Smooth muscle cell of trachea (primary cell): ENCODE data around the gene PCDHGA2. TPM values are rescaled to one million over a fixed set of nuclear protein-coding genes. Genes with fewer than 3 reads are reported as not detected.

Source experiments
- total RNA-seq: library from RNA; depleted of rRNA; stranded (reverse); fragments of >200 nt; gene quantifications from 2 replicates; pipeline ENCODE4 v1.2.1, GENCODE V29; 2014

PCDHGA2 gene
- 3.3 and 6.6 TPM in 2 replicates for total RNA-seq

GRCh38 chr5:141338538-141339306, at the start of gene PCDHGA2:
TSS of gene PCDHGA2 (plus strand) at chr5:141338760.

DNA sequence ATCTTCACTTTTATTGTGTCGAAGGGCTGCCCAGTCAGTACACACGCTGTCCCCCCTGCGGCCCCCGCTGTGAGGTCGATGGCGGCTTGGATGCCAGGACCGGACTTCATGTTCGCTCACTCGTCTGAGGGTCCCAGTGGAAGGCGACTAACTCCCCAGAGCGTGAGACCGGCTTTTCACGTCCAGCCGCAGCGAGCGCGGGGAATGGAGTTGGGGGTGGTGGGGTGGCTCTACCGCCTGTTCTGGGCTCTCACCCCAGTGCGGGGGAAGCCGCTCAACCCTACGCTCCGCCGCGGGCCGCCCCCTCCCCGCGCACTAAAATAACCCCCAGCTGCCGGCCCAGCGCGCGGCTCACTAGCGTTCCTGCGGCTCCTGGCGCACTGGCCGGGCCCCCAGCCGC, 34.8 kb upstream of the PCDHGA2 start, which contains the start of gene SLC25A2:
TSS of gene SLC25A2 (minus strand) at position 294 of the 400 bp plus-strand sequence. CDS start at position 110, 184 bp downstream.

DNA sequence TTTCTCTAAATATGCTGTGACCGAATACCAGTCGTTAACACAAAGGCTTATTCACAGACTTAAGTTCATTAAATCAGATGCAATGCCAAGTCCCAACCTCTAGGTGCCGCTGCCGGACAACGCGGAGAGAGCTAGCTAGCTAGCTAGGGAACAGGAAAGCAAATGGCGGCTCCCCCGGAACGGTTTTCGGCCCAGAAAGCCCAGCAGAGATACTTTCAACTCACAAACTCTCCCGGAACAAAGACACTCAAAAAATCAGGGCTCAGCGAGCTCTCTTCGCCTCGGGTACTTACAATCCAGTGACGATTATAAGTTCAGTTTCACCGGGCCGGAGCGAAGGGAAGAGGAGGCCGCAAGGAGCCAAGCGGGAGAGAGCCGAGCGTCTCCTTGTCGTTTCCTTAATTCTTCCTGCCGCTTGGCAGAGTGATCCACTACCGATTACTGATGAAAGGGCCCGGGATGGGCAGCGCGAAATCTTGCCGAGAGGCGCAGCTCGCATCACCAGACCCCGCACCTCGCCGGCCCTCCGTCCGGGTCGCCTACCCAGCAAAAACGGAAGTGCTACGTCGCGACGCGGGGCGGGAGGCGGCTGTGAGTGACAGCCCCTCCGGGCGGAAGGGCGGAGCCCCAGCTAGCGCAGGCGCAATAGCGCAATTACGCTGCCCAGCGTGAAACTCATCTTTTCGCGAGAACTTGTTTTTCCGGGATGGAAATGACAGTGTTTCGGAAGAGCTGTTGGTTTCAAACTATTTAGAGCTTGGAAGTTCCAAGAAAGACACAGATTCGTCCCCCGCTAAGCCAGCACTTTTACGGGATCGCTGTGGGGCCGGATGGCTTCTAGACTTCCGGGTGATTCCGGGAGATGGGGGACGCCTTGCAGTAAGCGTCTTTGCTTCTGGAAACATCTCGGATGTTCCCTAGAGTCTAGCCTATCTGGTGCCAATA, 18.1 kb upstream of the PCDHGA2 start, which contains the start of gene TAF7:
TSS of gene TAF7 (minus strand) at position 560 of the 945 bp plus-strand sequence. CDS start 740 bp downstream, outside the sequence.

DNA sequence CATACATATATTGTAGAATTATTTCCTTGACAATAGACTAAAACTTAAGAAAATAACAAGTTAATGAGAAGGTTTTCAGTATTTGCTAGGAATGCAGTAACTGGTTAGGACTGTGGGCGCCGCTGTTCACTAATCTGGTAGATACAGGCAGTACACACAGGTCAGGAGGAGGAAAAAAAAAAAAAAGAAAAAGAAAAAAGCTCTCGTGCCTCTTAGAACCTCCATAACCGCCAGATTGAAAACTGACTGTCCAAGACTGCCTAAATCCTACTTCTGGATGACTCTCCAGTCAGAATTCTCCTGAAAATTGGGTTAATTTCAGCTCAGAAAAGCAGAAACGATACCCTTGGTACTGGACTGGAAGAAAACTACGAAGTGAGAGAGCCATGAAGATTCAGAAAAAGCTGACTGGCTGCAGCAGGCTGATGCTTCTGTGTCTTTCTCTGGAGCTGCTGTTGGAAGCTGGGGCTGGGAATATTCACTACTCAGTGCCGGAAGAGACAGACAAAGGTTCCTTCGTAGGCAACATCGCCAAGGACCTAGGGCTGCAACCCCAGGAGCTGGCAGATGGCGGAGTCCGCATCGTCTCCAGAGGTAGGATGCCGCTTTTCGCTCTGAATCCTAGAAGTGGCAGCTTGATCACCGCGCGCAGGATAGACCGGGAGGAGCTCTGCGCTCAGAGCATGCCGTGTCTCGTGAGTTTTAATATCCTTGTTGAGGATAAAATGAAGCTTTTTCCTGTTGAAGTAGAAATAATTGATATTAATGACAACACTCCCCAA, 8.1 kb upstream of the PCDHGA2 start, which contains the start of gene PCDHGA1:
TSS of gene PCDHGA1 (plus strand) at position 216 of the 782 bp plus-strand sequence.

GRCh38 chr5:141343242-141343952, 4.8 kb downstream of the PCDHGA2 start, which contains the start of gene PCDHGA3:
TSS of gene PCDHGA3 (plus strand) at chr5:141343829. CDS start at chr5:141344034, 205 bp downstream.

GRCh38 chr5:141349917-141350619, 11.5 kb downstream of the PCDHGA2 start, which contains the start of gene PCDHGB1:
TSS of gene PCDHGB1 (plus strand) at chr5:141350099. CDS start at chr5:141350261, 162 bp downstream.

GRCh38 chr5:141354900-141355469, 16.4 kb downstream of the PCDHGA2 start, which contains the start of gene PCDHGA4:
TSS of gene PCDHGA4 (plus strand) at chr5:141355021. CDS start at chr5:141355108, 87 bp downstream.

GRCh38 chr5:141359790-141360426, 21.3 kb downstream of the PCDHGA2 start, which contains the start of gene PCDHGB2:
TSS of gene PCDHGB2 (plus strand) at chr5:141359994. CDS start at chr5:141360136, 142 bp downstream.

DNA sequence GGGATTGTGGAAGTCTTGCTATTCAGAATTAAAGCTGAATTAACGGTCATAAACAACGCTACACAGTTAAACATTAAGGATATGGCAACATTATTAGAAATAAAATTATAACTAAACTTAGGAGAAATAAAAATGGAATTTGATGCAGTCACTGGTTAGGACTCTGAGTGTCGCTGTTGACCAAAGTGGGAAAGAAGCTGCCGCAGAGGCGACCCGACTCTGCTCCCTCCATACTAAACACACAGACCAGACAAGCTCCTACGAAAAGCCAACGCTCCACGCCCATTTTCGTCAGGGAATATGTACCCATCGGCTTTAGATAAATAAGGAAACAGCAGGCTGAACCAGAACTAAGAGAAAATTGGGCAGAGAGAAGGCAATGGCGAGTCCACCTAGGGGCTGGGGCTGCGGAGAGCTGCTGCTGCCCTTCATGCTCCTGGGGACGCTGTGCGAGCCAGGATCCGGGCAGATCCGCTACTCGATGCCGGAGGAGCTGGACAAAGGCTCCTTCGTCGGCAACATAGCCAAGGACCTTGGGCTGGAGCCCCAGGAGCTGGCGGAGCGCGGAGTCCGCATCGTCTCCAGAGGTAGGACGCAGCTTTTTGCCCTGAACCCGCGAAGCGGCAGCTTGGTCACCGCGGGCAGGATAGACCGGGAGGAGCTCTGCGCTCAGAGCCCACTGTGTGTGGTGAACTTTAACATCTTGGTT, 25.5 kb downstream of the PCDHGA2 start, which contains the start of gene PCDHGA5:
TSS of gene PCDHGA5 (plus strand) at position 211 of the 709 bp plus-strand sequence. CDS start at position 380, 169 bp downstream.

GRCh38 chr5:141369994-141370848, 31.7 kb downstream of the PCDHGA2 start, which contains the start of gene PCDHGB3:
TSS of gene PCDHGB3 (plus strand) at chr5:141370242. CDS start at chr5:141370395, 153 bp downstream.

DNA sequence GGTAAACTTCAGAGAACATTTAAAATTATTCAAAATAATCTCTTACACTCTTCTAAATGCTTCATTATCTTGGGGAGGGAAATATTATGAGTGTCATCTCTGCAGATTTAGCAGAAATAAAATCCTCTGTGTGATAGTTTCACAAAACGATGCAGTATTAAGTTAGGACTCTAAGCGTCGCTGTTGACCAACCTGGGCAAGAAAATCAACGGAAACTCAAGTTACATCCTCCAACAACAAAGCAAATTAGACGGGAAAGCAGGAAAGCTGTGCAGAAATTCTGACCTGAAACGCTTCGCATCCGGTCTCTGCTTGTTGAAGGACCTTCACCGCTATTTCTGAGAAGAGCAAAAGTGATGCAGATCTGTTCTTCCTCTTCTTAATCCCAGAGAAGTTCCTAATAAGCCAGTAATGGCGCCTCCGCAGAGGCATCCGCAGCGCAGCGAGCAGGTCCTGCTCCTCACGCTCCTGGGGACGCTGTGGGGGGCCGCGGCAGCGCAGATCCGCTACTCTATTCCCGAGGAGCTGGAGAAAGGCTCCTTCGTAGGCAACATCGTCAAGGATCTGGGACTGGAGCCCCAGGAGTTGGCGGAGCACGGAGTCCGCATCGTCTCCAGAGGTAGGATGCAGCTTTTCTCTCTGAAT, 35.2 kb downstream of the PCDHGA2 start, which contains the start of gene PCDHGA6:
TSS of gene PCDHGA6 (plus strand) at position 219 of the 645 bp plus-strand sequence. CDS start at position 412, 193 bp downstream.

DNA sequence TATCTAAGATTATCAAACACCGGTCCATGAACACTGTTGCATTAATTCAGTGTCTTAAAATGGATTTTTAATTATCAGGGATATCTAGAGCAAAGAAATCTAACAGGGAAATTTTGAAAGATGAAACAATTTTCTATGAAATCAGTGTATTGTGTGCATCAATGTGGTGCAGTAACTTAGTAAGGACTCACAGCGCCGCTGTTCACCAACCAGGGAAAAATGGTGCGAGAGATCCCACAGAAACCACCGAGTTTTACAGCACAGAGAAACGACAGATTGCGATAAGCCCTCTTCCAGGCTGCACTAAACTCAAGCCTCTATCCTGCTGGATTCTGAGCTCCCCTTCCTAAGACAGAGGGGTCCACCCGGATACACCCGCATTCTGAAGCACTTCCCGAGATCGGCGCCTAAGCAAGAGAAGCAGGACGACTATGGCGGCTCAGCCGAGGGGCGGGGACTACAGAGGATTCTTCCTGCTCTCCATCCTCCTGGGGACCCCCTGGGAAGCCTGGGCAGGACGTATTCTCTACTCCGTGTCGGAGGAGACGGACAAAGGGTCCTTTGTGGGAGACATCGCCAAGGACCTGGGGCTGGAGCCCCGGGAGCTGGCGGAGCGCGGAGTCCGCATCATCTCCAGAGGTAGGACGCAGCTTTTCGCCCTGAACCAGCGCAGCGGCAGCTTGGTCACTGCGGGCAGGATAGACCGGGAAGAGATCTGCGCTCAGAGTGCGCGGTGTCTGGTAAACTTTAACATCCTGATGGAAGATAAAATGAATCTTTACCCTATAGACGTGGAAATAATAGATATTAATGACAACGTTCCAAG, 44.1 kb downstream of the PCDHGA2 start, which contains the start of gene PCDHGA7:
TSS of gene PCDHGA7 (plus strand) at position 274 of the 826 bp plus-strand sequence. CDS start at position 432, 158 bp downstream.

DNA sequence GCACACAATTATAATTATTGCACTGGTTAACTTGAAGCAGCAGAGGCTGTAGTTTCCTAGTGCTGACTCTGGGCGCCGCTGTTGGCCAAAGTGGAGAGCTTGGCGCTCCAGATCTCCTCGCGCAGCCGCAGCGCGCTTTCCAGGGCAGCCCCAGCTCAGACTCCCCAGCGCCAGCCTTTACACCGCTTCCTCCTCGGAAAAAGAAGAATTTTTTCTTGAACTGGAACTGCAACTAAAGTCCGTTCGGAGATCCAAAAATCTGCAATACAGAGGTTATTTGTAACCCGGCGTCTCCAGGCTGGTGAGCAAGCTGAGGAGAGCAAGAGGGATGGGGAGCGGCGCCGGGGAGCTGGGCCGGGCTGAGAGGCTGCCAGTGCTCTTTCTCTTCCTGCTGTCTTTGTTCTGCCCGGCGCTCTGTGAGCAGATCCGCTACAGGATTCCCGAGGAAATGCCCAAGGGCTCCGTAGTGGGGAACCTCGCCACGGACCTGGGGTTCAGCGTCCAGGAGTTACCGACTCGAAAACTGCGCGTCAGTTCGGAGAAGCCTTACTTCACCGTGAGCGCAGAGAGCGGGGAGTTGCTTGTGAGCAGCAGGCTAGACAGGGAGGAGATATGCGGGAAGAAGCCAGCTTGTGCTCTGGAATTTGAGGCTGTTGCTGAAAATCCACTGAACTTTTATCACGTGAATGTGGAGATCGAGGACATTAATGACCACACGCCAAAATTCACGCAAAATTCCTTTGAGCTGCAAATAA, 49.2 kb downstream of the PCDHGA2 start, which contains the start of gene PCDHGB4:
TSS of gene PCDHGB4 (plus strand) at position 142 of the 755 bp plus-strand sequence. CDS start at position 329, 187 bp downstream.

DNA sequence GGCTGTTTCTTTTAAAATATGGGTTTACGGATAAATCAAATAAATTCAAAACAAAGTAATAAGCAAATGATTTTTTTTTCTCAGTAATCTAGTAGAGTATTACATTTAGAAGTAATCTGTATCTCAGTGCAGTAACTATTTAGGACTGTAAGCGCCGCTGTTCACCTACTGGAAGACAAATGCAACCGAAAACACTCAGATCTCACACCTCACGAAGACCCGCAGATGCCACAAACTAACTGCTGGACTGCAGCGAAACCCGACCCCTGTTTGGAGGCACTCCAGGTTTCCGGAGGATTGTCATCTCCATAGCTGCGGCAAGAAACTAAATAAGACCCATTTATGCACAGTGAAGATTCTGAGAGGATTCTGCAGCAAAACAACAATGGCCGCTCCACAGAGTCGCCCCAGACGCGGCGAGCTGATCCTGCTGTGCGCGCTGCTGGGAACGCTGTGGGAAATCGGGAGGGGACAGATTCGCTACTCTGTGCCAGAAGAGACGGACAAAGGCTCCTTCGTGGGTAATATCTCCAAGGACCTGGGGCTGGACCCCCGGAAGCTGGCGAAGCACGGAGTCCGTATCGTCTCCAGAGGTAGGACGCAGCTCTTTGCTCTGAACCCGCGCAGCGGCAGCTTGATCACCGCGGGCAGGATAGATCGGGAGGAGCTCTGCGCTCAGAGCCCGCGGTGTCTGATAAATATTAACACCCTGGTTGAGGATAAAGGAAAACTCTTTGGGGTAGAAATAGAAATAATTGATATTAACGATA, 54.1 kb downstream of the PCDHGA2 start, which contains the start of gene PCDHGA8:
TSS of gene PCDHGA8 (plus strand) at position 205 of the 770 bp plus-strand sequence. CDS start at position 386, 181 bp downstream.

